RWPE1 (cell line): ENCODE results near the gene SPAG5.
"Not testable (repeated sequence)": the region's sequence is repeated elsewhere in the genome, so short reads cannot be mapped to it uniquely, and the experiment has no call there.

ENCODE experiments used
- CTCF ChIA-PET: fragments of 350-600 bp; sonication (Branson Sonifier 250); formaldehyde crosslinking; extraction: SDS; loops from one replicate; lab custom pipeline; 2021; lab: Yijun Ruan, JAX
- POLR2A ChIA-PET: fragments of 400-600 bp; formaldehyde crosslinking; extraction: SDS; loops from one replicate; lab custom pipeline; 2020; ENCODE audit warnings: antibody characterized with exemption; ENCODE audit not compliant: low non-redundant PET; lab: Yijun Ruan, JAX
- DNase-seq: peaks from one replicate; pipeline ENCODE4 v3.0.0; 2012; ENCODE audit warnings: low spot score
- H3K27ac ChIP-seq: fragments of 450-650 bp; 2 replicates; pipeline ENCODE4 v1.5.1; 2017
- TF ChIP-seq, protein P1 (sequence below): fragments of 450-650 bp; conservative IDR thresholded peaks from 2 replicates; pipeline ENCODE4 v1.5.1; 2017; ENCODE audit warnings: low read depth, mild to moderate bottlenecking

The SPAG5 gene

DNA sequence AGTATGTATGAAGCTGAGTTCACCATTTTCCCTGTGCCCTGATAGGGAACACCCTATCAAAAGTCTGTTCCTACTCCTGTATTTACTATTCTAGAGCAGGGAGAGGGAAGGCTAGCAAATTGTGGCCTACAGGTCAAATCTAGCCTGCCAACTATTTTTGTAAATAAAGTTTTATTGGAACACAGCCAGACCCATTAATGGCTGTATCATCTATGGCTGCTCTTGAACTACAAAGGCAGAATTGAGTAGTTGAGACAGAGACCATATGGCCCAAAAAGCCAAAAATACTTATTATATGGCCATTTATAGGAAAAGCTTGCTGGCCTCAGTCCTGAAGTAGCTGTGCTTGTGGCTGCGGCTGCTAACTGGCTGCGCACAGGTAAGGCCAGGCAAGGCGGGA lies 17.9 kb downstream of the SPAG5 start:
- ChIA-PET POLR2A (no interaction called here), CTCF (interaction anchor here (0.6 kb wide), 1 partner anchor 97 kb away, joined by 5 read pairs; no protein-coding TSS in a partner anchor)
- H3K27ac ChIP-seq, result no peak overlapping the region
- TF ChIP-seq, protein P1, sequence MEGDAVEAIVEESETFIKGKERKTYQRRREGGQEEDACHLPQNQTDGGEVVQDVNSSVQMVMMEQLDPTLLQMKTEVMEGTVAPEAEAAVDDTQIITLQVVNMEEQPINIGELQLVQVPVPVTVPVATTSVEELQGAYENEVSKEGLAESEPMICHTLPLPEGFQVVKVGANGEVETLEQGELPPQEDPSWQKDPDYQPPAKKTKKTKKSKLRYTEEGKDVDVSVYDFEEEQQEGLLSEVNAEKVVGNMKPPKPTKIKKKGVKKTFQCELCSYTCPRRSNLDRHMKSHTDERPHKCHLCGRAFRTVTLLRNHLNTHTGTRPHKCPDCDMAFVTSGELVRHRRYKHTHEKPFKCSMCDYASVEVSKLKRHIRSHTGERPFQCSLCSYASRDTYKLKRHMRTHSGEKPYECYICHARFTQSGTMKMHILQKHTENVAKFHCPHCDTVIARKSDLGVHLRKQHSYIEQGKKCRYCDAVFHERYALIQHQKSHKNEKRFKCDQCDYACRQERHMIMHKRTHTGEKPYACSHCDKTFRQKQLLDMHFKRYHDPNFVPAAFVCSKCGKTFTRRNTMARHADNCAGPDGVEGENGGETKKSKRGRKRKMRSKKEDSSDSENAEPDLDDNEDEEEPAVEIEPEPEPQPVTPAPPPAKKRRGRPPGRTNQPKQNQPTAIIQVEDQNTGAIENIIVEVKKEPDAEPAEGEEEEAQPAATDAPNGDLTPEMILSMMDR, result no peak
- DNase-seq, result no peak

DNA sequence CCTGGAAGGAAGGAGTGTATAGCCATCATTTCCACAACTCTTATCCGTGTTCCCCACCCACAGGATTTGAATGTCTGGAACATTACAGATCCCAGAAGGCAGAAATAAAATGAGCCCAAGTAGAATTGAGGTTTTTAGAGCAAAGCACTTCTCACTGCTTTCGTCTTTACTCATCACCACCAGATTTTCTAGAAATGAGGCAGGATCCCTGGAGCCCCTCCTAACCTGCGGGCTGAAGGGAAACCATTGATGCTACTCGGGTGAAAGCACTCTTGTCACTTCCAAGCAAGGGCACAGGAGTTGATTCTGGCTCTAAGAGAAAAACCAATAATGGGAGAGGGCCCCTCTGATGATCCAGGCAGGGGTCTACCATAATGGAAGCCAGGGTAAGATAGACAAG lies 19.3 kb downstream of the SPAG5 start:
- ChIA-PET CTCF (interaction anchor here (0.7 kb wide), 1 partner anchor 31 kb away, joined by 3 read pairs; no protein-coding TSS in a partner anchor), POLR2A (no interaction called here)
- no peak for DNase-seq
- TF ChIP-seq, protein P1, result no peak
- no peak overlapping the region for H3K27ac ChIP-seq

DNA sequence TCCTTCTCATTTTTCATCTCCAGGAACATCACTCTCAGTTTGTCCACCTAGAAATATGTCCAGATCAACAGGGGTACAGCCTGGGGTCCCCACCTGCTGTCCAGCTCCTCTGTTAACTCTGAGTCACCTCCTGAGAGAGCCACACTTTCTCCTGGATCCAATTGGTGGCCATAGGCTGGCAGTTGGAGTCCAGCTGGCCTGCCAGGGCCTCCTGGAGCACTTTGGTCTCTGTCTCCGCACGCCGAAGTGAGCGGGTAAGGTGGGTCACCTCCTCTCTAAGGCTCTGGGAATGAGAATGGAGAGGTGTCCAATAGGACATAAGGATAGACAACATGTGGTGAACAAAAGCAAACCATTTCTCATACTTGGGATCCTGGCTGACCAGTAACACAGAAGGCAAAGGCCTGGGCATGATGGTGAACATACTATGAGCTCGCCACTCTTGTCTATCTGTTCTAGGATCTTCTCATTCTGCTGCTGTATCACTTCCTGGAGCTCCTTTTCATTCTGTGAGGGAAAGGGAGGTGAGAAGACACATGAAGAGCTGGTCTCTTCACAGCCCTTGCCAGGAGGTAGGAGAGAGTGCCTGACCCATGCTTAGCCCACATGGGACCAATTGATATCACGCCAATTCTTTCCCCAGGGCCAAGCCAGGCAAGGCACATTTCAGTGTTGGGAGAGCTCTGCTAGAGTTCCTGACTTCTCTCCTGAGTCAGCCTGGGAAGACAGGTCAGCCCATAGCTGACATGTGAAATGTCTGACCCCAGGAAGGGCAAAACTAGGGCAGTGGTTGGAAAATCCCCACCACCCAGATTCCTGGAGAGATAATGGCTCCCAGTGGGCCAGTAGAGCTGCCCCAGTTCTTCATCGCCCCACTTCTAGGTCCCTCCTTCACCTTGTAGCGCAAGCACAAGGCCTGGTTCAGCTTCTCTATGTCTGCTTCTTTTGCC lies 20.3 kb downstream of the SPAG5 start:
- peak overlapping the region; percentile 78 for H3K27ac ChIP-seq
- ChIA-PET POLR2A (no interaction called here), CTCF (interaction anchor here (0.5 kb wide), 1 partner anchor 15 kb away, joined by 4 read pairs; no protein-coding TSS in a partner anchor)
- DNase-seq, result no peak
- TF ChIP-seq, protein P1, result no peak

DNA sequence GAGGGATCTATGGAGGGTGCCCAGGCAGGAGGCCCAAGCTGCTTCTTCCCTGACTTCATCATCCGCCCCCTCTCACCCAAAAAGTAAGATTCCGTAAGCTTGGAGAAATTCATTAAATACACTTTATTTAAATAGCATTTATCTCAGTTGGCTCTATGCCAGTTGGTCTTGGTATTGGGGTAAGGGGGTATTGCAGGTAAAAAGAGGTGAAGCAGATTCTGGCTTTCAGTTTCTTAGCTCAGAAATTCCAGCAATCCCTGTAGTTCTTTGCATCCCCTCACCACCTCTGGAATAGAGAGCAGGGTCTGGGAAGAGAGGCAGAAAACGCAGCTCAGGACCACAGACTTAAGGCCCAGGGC lies 21.4 kb downstream of the SPAG5 start:
- TF ChIP-seq, protein P1, result no peak
- CTCF ChIA-PET, result interaction anchor here (0.5 kb wide), 1 partner anchor 14 kb away, joined by 4 read pairs; no protein-coding TSS in a partner anchor
- peak overlapping the region; percentile 78 for H3K27ac ChIP-seq
- DNase-seq, result peak; percentile 4
- POLR2A ChIA-PET, result interaction anchor here (0.6 kb wide), 1 partner anchor 70 kb away, joined by 3 read pairs; no protein-coding TSS in a partner anchor

DNA sequence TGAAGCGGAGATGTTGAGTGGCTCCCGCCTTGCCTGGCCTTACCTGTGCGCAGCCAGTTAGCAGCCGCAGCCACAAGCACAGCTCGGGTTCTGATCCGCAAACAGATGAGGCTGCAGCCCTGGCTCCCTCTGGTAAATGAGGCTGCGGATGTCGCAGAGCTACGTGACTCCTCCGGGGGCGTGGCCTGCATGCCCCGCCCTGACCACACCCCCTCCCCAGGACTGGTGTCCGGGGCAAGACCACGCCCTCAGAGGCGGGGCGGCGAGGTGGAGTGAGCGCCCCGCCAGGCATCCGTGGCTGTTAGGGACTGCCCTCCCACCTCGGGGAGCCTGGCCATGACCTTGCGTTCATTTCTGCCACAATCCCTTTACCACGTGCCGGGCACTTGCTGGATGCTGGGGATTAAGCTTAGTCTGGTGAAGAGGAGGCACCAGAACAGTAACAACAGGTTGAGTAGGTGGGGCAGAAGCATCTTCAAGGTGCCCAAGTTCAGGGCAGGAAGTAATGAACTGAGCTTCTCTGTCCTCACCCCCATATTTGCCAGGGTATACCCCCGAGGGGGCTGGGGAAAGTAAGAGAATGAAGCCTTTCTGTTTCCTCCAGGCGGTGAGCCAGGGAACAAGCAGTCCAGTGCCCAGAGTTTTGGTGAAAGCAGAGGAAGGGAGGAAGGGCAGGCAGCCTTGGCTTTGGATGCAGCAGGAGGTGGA lies 21.9 kb downstream of the SPAG5 start, which contains the start of gene ALDOC:
Gene ALDOC, minus strand, starts transcription at position 138 of the 708 bp plus-strand sequence. CDS start 1,363 bp downstream, outside the sequence.
- ChIA-PET POLR2A (interaction anchor here (0.6 kb wide), 1 partner anchor 70 kb away, joined by 3 read pairs; no protein-coding TSS in a partner anchor), CTCF (no interaction called here)
- peak within 1 kb of the TSS; percentile 78 for H3K27ac ChIP-seq
- DNase-seq, result peak; percentile 99
- TF ChIP-seq, protein P1, result no peak

DNA sequence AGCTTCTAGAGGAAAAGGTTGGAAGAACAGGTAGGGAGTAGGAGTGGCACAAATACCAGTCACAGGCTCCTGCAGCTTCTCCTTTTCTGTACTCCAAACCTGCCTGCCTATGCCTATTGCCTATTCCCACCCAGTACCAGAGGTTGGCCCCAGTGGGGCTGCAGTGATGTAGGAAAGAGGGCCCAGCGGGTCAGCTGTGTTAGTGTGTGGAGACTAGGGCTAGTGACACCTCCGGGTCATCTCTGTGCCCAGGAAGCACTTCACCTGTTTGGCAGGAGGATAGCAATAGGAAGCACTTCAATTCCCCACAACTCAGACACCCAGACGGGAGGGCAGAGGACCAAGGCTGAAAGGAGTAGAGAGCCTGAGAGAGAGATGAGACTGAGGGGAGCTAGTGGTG lies 22.8 kb downstream of the SPAG5 start:
- peak overlapping the region; percentile 78; the same call in 1 of the 2 replicates for H3K27ac ChIP-seq
- CTCF ChIA-PET, result interaction anchor here (0.7 kb wide), 1 partner anchor 47 kb away, joined by 4 read pairs; no protein-coding TSS in a partner anchor
- POLR2A ChIA-PET, DNase-seq: not testable (repeated sequence)
